Activated CD8-positive, alpha-beta T cell treated with anti-CD3 and anti-CD28 coated beads for 36 hours (primary cell): ENCODE measurements around the gene PCSK9. TPM values are rescaled to one million over a fixed set of nuclear protein-coding genes. Genes with fewer than 3 reads are reported as not detected.

Experiments
- ATAC-seq: fragments of 200-7000 bp; cut with Tn5 transposase; one replicate; pipeline ENCODE4 v1.10.0; 2021; ENCODE audit warnings: mild to moderate bottlenecking, moderate library complexity
- CTCF ChIA-PET: fragments of 350-600 bp; sonication (Branson Sonifier 250); formaldehyde crosslinking; loops from one replicate; lab custom pipeline; 2021; ENCODE audit warnings: antibody characterized with exemption; lab: Charles Lee
- POLR2A ChIA-PET: fragments of 350-600 bp; sonication (Branson Sonifier 250); formaldehyde crosslinking; loops from one replicate; lab custom pipeline; 2021; ENCODE audit warnings: antibody characterized with exemption; lab: Charles Lee
- DNase-seq: peaks from one replicate; pipeline ENCODE4 v3.0.0-alpha.2; 2020
- H3K27ac Mint-ChIP-seq: one replicate; pipeline ENCODE4 v1.8.0; 2021; ENCODE audit warnings: mild to moderate bottlenecking, mixed read lengths
- H3K27me3 Mint-ChIP-seq: one replicate; pipeline ENCODE4 v1.8.0; 2021; ENCODE audit warnings: mixed read lengths
- H3K36me3 Mint-ChIP-seq: one replicate; pipeline ENCODE4 v1.8.0; 2021; ENCODE audit warnings: low read depth, mixed read lengths
- H3K4me1 Mint-ChIP-seq: one replicate; pipeline ENCODE4 v1.8.0; 2021; ENCODE audit warnings: low read depth, mixed read lengths
- H3K4me3 Mint-ChIP-seq: one replicate; pipeline ENCODE4 v1.8.0; 2021; ENCODE audit warnings: mild to moderate bottlenecking, moderate library complexity, mixed read lengths
- H3K9me3 Mint-ChIP-seq: one replicate; pipeline ENCODE4 v1.8.0; 2021; ENCODE audit warnings: mixed read lengths
- intact Hi-C: fragments of 100-400 bp; cut with micrococcal nuclease; formaldehyde crosslinking; loops from one replicate; pipeline ENCODE4 v1.10.0; 2022
- total RNA-seq, 2 experiments: library from RNA; stranded (reverse); gene quantifications; one replicate each; pipeline ENCODE4 v1.2.3, GENCODE V29; 2021
- TF ChIP-seq, protein P1 (sequence below): fragments of 200-600 bp; IDR thresholded peaks from one replicate; pipeline ENCODE4 v1.8.0; 2022; ENCODE audit warnings: antibody characterized with exemption, mild to moderate bottlenecking

Gene PCSK9
- total RNA-seq, 2 experiments from 2014 or later = not detected

DNA sequence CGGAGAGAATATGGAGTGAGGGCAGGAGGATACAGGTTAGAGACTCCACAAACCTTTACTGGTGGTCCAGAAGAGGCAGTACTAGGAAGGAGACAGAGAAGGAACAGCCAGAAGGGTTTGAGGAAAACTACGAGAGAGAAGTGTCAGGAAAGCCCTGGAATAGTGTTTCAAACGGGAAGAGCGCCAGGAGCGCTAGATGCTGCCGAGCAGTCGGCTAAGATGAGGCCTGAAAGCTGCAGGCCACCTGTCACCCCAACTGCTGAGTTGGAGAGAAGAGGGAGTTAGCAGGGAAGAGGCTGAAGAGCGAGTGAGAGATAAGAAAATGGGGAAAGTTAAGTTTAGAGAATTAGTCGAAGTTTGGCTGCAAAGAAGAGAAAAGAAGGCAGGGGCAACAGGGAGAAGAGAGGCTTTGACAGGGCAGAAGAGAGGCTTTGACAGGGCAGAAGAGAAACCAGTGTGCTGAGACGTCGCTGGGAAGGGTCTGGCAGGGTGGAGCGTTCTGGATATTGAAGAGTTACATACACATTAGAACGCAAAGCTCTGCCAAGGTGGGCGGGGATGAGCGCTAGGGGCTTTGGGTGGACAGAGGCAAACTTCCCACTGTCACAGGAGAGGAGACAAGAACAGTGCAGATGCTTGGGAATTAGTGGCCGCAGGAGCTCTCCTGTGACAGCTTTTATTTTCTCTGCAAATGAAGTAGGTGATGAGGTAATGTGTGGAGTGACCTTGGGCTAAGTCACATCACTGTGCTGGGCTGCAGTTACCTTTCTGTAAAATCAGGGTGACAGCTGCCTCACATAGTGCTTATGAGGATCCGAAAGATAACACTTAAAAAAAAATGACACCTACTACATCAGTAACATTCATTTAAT lies 31.2 kb downstream of the PCSK9 start:
- TF ChIP-seq, protein P1, sequence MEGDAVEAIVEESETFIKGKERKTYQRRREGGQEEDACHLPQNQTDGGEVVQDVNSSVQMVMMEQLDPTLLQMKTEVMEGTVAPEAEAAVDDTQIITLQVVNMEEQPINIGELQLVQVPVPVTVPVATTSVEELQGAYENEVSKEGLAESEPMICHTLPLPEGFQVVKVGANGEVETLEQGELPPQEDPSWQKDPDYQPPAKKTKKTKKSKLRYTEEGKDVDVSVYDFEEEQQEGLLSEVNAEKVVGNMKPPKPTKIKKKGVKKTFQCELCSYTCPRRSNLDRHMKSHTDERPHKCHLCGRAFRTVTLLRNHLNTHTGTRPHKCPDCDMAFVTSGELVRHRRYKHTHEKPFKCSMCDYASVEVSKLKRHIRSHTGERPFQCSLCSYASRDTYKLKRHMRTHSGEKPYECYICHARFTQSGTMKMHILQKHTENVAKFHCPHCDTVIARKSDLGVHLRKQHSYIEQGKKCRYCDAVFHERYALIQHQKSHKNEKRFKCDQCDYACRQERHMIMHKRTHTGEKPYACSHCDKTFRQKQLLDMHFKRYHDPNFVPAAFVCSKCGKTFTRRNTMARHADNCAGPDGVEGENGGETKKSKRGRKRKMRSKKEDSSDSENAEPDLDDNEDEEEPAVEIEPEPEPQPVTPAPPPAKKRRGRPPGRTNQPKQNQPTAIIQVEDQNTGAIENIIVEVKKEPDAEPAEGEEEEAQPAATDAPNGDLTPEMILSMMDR = no peak
- H3K9me3 Mint-ChIP-seq = no peaks in the 10 kb centered on the region
- ChIA-PET CTCF (interaction anchor here (1.0 to 1.3 kb wide), 4 partner anchors 10 to 125 kb away, joined by 3 to 5 read pairs (median 3); no protein-coding TSS in a partner anchor), POLR2A (interaction anchor here (1.1 kb wide), 1 partner anchor 208 kb away, joined by 4 read pairs; no protein-coding TSS in a partner anchor)
- H3K4me3 Mint-ChIP-seq = no peak overlapping the region
- intact Hi-C loops = no loop called here
- peaks cover 75% of the 10 kb centered on the region for H3K36me3 Mint-ChIP-seq
- peak overlapping the region; percentile 12 for H3K27ac Mint-ChIP-seq
- no peaks in the 10 kb centered on the region for H3K27me3 Mint-ChIP-seq
- peaks cover 27% of the 10 kb centered on the region for H3K4me1 Mint-ChIP-seq
- ATAC-seq (no peak), DNase-seq (no peak)

DNA sequence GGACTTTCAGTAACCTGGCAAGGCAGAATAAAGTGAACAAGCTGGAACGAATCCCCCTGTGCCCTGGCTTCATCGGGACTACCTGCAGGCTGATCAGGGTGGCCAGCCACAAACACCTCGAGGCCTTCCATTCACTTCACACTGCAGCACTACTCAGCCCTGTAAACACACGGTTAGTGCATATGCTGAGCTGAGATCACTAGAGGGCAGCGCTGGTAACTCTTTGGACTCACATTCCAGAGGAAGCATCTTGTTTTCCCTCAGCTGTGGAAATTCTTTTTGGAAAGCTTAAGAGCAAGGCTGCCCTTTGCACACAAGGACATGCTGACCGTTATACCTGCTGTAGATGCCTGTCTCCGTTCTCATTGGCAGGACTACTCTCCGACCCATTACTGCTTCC lies 32.1 kb downstream of the PCSK9 start:
- peaks cover 27% of the 10 kb centered on the region for H3K4me1 Mint-ChIP-seq
- no peak for ATAC-seq
- CTCF ChIA-PET = interaction anchor here (1.0 to 1.3 kb wide), 5 partner anchors 9 to 267 kb away, joined by 3 to 5 read pairs (median 3); no protein-coding TSS in a partner anchor
- DNase-seq = peak; percentile 19
- intact Hi-C loops = no loop called here
- H3K27me3 Mint-ChIP-seq = no peaks in the 10 kb centered on the region
- peaks cover 75% of the 10 kb centered on the region for H3K36me3 Mint-ChIP-seq
- POLR2A ChIA-PET = interaction anchor here (1.1 kb wide), 1 partner anchor 207 kb away, joined by 4 read pairs; no protein-coding TSS in a partner anchor
- peak overlapping the region; percentile 94 for H3K27ac Mint-ChIP-seq
- H3K9me3 Mint-ChIP-seq = no peaks in the 10 kb centered on the region
- H3K4me3 Mint-ChIP-seq = no peak overlapping the region
- TF ChIP-seq, protein P1 = peak; percentile 34

DNA sequence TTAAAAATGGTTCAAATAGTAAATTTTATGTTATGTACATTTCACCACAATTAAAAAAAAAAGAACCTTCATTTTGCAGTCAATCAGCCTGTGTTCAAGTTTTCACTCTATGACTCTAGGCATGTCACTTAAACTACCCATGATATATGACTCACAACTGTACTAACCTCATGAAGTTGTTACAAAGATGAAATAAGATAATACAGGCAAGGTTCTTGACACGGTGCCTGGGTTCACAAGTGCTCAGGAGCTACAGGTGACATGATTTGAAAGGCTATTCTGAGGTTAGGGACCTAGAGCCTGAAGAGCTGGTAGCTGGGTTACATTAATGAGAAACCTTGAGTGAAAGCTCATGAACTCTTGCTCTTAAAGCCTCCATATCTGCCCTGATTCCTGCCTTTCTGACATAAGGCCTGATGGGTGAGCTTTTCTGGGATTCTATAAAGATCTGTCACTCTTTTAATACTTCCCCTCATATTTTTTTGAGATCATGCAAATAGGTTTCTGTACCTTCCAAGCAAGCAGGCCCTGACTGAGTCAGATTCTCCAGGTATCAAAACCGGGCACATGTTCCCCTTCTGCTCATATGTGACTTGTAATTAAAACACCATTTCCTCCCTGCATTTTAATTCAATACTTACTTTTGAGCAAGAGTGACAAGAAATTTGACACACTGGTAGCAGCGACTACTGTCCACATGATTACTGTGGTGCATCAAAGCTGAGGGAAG lies 34.0 kb downstream of the PCSK9 start:
- Mint-ChIP-seq H3K27ac (peak overlapping the region; percentile 94), H3K36me3 (peaks cover 70% of the 10 kb centered on the region), H3K4me3 (no peak overlapping the region), H3K27me3 (no peaks in the 10 kb centered on the region), H3K9me3 (no peaks in the 10 kb centered on the region), H3K4me1 (peaks cover 27% of the 10 kb centered on the region)
- intact Hi-C loops = no loop called here
- TF ChIP-seq, protein P1 = no peak
- peak; percentile 94 for ATAC-seq
- CTCF ChIA-PET = interaction anchor here (0.7 to 2.0 kb wide), 3 partner anchors 23 to 83 kb away, joined by 3 to 4 read pairs (median 3); no protein-coding TSS in a partner anchor
- DNase-seq = peak; percentile 56
- POLR2A ChIA-PET = interaction anchor here (1.3 kb wide), 1 partner anchor 9 kb away, joined by 4 read pairs; no protein-coding TSS in a partner anchor

DNA sequence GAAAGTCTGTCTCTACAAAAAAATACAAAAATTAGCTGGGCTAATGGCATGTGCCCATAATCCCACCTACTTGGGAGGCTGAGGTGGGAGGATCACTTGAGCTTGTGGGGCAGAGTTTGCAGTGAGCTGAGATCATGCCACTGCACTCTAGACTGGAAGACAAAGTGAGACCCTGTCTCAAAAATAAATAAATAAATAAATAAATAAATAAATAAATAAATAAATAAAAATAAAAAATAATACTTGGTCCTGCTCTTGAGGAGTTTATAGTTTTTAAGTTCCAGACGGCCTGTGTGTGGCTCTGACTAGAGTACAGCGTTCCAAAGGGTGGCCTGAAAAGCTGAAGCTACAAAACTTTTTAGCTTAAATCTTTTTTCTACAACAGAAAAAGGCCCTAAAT lies 35.1 kb downstream of the PCSK9 start:
- intact Hi-C loops = no loop called here
- TF ChIP-seq, protein P1 = no peak
- Mint-ChIP-seq H3K27me3 (no peaks in the 10 kb centered on the region), H3K27ac (peak overlapping the region; percentile 73), H3K4me3 (no peak overlapping the region), H3K4me1 (peaks cover 27% of the 10 kb centered on the region), H3K9me3 (no peaks in the 10 kb centered on the region), H3K36me3 (peaks cover 63% of the 10 kb centered on the region)
- ATAC-seq (no peak), DNase-seq (no peak)
- ChIA-PET CTCF (interaction anchor here (0.9 to 2.0 kb wide), 3 partner anchors 52 to 206 kb away, joined by 3 to 4 read pairs (median 3); no protein-coding TSS in a partner anchor), POLR2A (interaction anchor here (0.6 kb wide), 1 partner anchor 689 kb away, joined by 3 read pairs; no protein-coding TSS in a partner anchor)
